GM23338 (cell line): Measurements from ENCODE around the gene OASL. TPM values are rescaled to one million over a fixed set of nuclear protein-coding genes. Genes with fewer than 3 reads are reported as not detected.

ENCODE experiments used
- ATAC-seq: fragments of 200-7000 bp; cut with Tn5 transposase; 3 replicates; pipeline ENCODE4 v1.9.1; 2020
- DNase-seq: peaks from one replicate; pipeline ENCODE4 v3.0.0-alpha.2; 2015; ENCODE audit warnings: low spot score
- H2AFZ ChIP-seq: fragments of 200-600 bp; sonication (generic); 2 replicates; pipeline ENCODE4 v1.8.0; 2016; ENCODE audit warnings: antibody characterized with exemption, mild to moderate bottlenecking, moderate library complexity
- H3F3A ChIP-seq: fragments of 200-600 bp; sonication (generic); replicated peaks from 2 replicates; pipeline ENCODE4 v1.8.0; 2017; ENCODE audit warnings: antibody characterized with exemption, mixed run types, low read depth
- H3K27ac ChIP-seq: fragments of 200-600 bp; sonication (generic); 2 replicates; pipeline ENCODE4 v1.6.1; 2016; ENCODE audit warnings: low read depth
- H3K27me3 ChIP-seq: fragments of 200-600 bp; sonication (generic); 2 replicates; pipeline ENCODE4 v1.8.0; 2016; ENCODE audit warnings: mild to moderate bottlenecking, mixed run types, moderate library complexity; ENCODE audit not compliant: insufficient read depth
- H3K36me3 ChIP-seq: fragments of 200-600 bp; sonication (generic); 2 replicates; pipeline ENCODE4 v1.8.0; 2016; ENCODE audit warnings: mild to moderate bottlenecking; ENCODE audit not compliant: insufficient read depth
- H3K4me1 ChIP-seq: fragments of 200-600 bp; sonication (generic); 2 replicates; pipeline ENCODE4 v1.8.0; 2016; ENCODE audit warnings: mild to moderate bottlenecking, moderate library complexity; ENCODE audit not compliant: insufficient read depth
- H3K4me2 ChIP-seq: fragments of 200-600 bp; sonication (generic); 2 replicates; pipeline ENCODE4 v1.7.1; 2017; ENCODE audit warnings: mixed run types
- H3K4me3 ChIP-seq: fragments of 200-600 bp; sonication (generic); 2 replicates; pipeline ENCODE4 v1.6.1; 2016; ENCODE audit warnings: mixed run types
- H3K79me2 ChIP-seq: fragments of 200-600 bp; sonication (generic); replicated peaks from 2 replicates; pipeline ENCODE4 v1.8.0; 2017; ENCODE audit warnings: mild to moderate bottlenecking; ENCODE audit not compliant: insufficient read depth
- H3K9me2 ChIP-seq: fragments of 200-600 bp; sonication (generic); 2 replicates; pipeline ENCODE4 v1.8.0; 2017; ENCODE audit not compliant: insufficient read depth
- H4K20me1 ChIP-seq: fragments of 200-600 bp; sonication (generic); replicated peaks from 2 replicates; pipeline ENCODE4 v1.8.0; 2017; ENCODE audit warnings: mild to moderate bottlenecking; ENCODE audit not compliant: insufficient read depth
- H3K27ac Mint-ChIP-seq: 2 replicates; pipeline ENCODE4 v1.8.0; 2020; ENCODE audit warnings: inconsistent platforms, mild to moderate bottlenecking, moderate library complexity, mixed read lengths
- H3K27me3 Mint-ChIP-seq: 3 replicates; pipeline ENCODE4 v1.8.0; 2022; ENCODE audit warnings: low read depth, mild to moderate bottlenecking, moderate library complexity, mixed read lengths, inconsistent platforms; ENCODE audit not compliant: insufficient read depth, poor library complexity
- H3K36me3 Mint-ChIP-seq: 3 replicates; pipeline ENCODE4 v1.8.0; 2021; ENCODE audit warnings: low read depth, mild to moderate bottlenecking, inconsistent platforms, moderate library complexity, mixed read lengths
- H3K4me1 Mint-ChIP-seq: 3 replicates; pipeline ENCODE4 v1.8.0; 2020; ENCODE audit warnings: mild to moderate bottlenecking, inconsistent platforms, mixed read lengths
- H3K4me3 Mint-ChIP-seq: 3 replicates; pipeline ENCODE4 v1.8.0; 2021; ENCODE audit warnings: moderate library complexity, mild to moderate bottlenecking, inconsistent platforms, mixed read lengths
- H3K9me3 Mint-ChIP-seq: 3 replicates; pipeline ENCODE4 v1.8.0; 2020; ENCODE audit warnings: moderate library complexity, mild to moderate bottlenecking, inconsistent platforms, mixed read lengths
- CREB1 ChIP-seq: fragments of 250-450 bp; sonication (Bioruptor Pico); IDR thresholded peaks from 2 replicates; pipeline ENCODE4 v1.5.0; 2020; ENCODE audit warnings: low read depth, mild to moderate bottlenecking, moderate library complexity
- CTCF ChIP-seq, 2 experiments: fragments of 200-600 bp in 1 of 2; sonication (generic) in 1 of 2; conservative IDR thresholded peaks; 2 replicates each; pipeline versions ENCODE4 v1.5.1 to v1.6.1; 2016 to 2017; ENCODE audit warnings: antibody characterized with exemption in 2 of 2, low read depth in 2 of 2, mild to moderate bottlenecking in 2 of 2, moderate library complexity in 1 of 2
- NANOG ChIP-seq: IDR thresholded peaks from 2 replicates; pipeline ENCODE4 v1.6.1; 2016; ENCODE audit warnings: antibody characterized with exemption, borderline replicate concordance
- REST ChIP-seq: IDR thresholded peaks from one replicate; pipeline ENCODE4 v1.6.1; 2018; ENCODE audit warnings: antibody characterized with exemption; ENCODE audit not compliant: unreplicated experiment
- polyA plus RNA-seq: library from polyadenylated mRNA; unstranded; fragments of >200 nt; fragmentation: Nextera tagmentation; extraction: Ambion mirVana; gene quantifications from 2 replicates; pipeline ENCODE4 v1.2.1, GENCODE V29; 2016
- total RNA-seq: library from RNA; depleted of rRNA; stranded (reverse); fragments of >200 nt; shearing (Covaris generic); gene quantifications from 2 replicates; pipeline ENCODE4 v1.2.3, GENCODE V29; 2014

The OASL gene
- total and polyA plus RNA-seq, 2 experiments from 2014 or later = not detected

- Histone ChIP-seq H2AFZ (peak overlapping the region; percentile 6; the same call in 1 of the 2 replicates), H3K27ac (peak overlapping the region; percentile 52), H4K20me1 (no peaks in the 10 kb centered on the region), H3K9me2 (no peaks in the 10 kb centered on the region), H3K4me1 (no peaks in the 10 kb centered on the region; the same call in 1 of the 2 replicates), H3K4me2 (no peak overlapping the region), H3F3A (no peaks in the 10 kb centered on the region), H3K27me3 (no peaks in the 10 kb centered on the region), H3K4me3 (no peak overlapping the region), H3K79me2 (no peaks in the 10 kb centered on the region), H3K36me3 (no peaks in the 10 kb centered on the region)
- TF ChIP-seq CREB1 (CRISPR knock-in tag) (no peak), NANOG (no peak)
- Mint-ChIP-seq H3K4me3 (no peak overlapping the region; the same call in 1 of the 3 replicates), H3K4me1 (peaks cover 16% of the 10 kb centered on the region), H3K36me3 (no peaks in the 10 kb centered on the region), H3K27ac (peak overlapping the region; percentile 94), H3K9me3 (no peaks in the 10 kb centered on the region), H3K27me3 (peaks cover 8% of the 10 kb centered on the region)
- peak; percentile 91 for DNase-seq
- ATAC-seq = peak; percentile 89
Observed at GRCh38 chr12:120972870-120973543, 66.0 kb downstream of the OASL start.

- H3K27ac Mint-ChIP-seq = no peak overlapping the region
- Histone ChIP-seq H3F3A (0 out of 2 replicates have a peak, but pooled peaks cover 2% of the 10 kb centered on the region), H3K79me2 (no peaks in the 10 kb centered on the region), H3K4me3 (no peak overlapping the region), H4K20me1 (no peaks in the 10 kb centered on the region), H3K9me2 (no peaks in the 10 kb centered on the region), H3K4me1 (no peaks in the 10 kb centered on the region; the same call in 1 of the 2 replicates), H3K27ac (no peak overlapping the region), H2AFZ (no peak overlapping the region), H3K36me3 (no peaks in the 10 kb centered on the region), H3K4me2 (no peak overlapping the region), H3K27me3 (no peaks in the 10 kb centered on the region)
- DNase-seq (peak; percentile 78), ATAC-seq (peak; percentile 58)
- H3K27me3 Mint-ChIP-seq = peaks cover 8% of the 10 kb centered on the region
- H3K36me3 Mint-ChIP-seq = no peaks in the 10 kb centered on the region
- H3K4me3 Mint-ChIP-seq = no peak overlapping the region
- TF ChIP-seq REST (no peak), CTCF (conservative IDR thresholded peaks at IDR 0.05; ENCODE audit: low read depth in 2 of 2) (peak; percentile 78 to 87)
- H3K4me1 Mint-ChIP-seq = peaks cover 16% of the 10 kb centered on the region
- H3K9me3 Mint-ChIP-seq = no peaks in the 10 kb centered on the region
Observed at GRCh38 chr12:120971299-120972180, 67.5 kb downstream of the OASL start.
